ENCODE data around the gene COMMD1. TPM values are rescaled to one million over a fixed set of nuclear protein-coding genes. Genes with fewer than 3 reads are reported as not detected.

Gene COMMD1
- total and polyA plus RNA-seq, 2 experiments from 2014 or later, result 54.9 to 83.7 TPM

GRCh38 chr2:61928826-61929461, 23.5 kb downstream of the COMMD1 start:
- H3K27ac ChIP-seq (ENCODE audit: low read depth), result 0 out of 2 replicates have a peak overlapping the region, but pooled peaks have one; percentile 1
- peak; percentile 52 for DNase-seq (ENCODE audit: low spot score)
- TF ChIP-seq ZNF331 (CRISPR knock-in tag; IDR thresholded peaks at IDR 0.05; ENCODE audit: low read depth), result no peak
- no peak overlapping the region for H3K4me2 ChIP-seq
- peaks cover 11% of the 10 kb centered on the region; the same call in 1 of the 2 replicates for H3K4me1 ChIP-seq (ENCODE audit: insufficient read depth)
- ATAC-seq, result peak; percentile 22; the same call in 2 of the 3 replicates
- Mint-ChIP-seq H3K36me3 (ENCODE audit: low read depth) (peaks cover 24% of the 10 kb centered on the region), H3K27ac (no peak overlapping the region), H3K27me3 (ENCODE audit: insufficient read depth, low read depth, poor library complexity) (peaks cover 8% of the 10 kb centered on the region), H3K4me1 (peaks cover 27% of the 10 kb centered on the region), H3K4me3 (no peak overlapping the region), H3K9me3 (peaks cover 20% of the 10 kb centered on the region)
- no peak overlapping the region for H3K4me3 ChIP-seq
- H3K36me3 ChIP-seq (ENCODE audit: insufficient read depth), result no peaks in the 10 kb centered on the region
- H4K20me1 ChIP-seq (replicated peaks; ENCODE audit: insufficient read depth), result no peaks in the 10 kb centered on the region
- peaks cover under 1% of the 10 kb centered on the region; the same call in 1 of the 2 replicates for H3K9me2 ChIP-seq (ENCODE audit: insufficient read depth)
- H3K79me2 ChIP-seq (replicated peaks; ENCODE audit: insufficient read depth), result no peaks in the 10 kb centered on the region
- H3F3A ChIP-seq (replicated peaks; ENCODE audit: low read depth), result no peaks in the 10 kb centered on the region
- H2AFZ ChIP-seq, result no peak overlapping the region
- H3K27me3 ChIP-seq (ENCODE audit: insufficient read depth), result no peaks in the 10 kb centered on the region

- ATAC-seq, result no peak
Measured at GRCh38 chr2:61937098-61937497, 31.6 kb downstream of the COMMD1 start.

More at GRCh38 chr2:61937098-61937497, 31.6 kb downstream of the COMMD1 start:
- H3K4me3 Mint-ChIP-seq, result no peak overlapping the region
- H3K27me3 Mint-ChIP-seq (ENCODE audit: insufficient read depth, low read depth, poor library complexity), result peaks cover 3% of the 10 kb centered on the region
- Histone ChIP-seq H3K4me1 (ENCODE audit: insufficient read depth) (no peaks in the 10 kb centered on the region; the same call in 1 of the 2 replicates), H4K20me1 (replicated peaks; ENCODE audit: insufficient read depth) (no peaks in the 10 kb centered on the region), H3K9me2 (ENCODE audit: insufficient read depth) (no peaks in the 10 kb centered on the region), H2AFZ (no peak overlapping the region), H3K4me3 (no peak overlapping the region), H3K27me3 (ENCODE audit: insufficient read depth) (no peaks in the 10 kb centered on the region), H3K79me2 (replicated peaks; ENCODE audit: insufficient read depth) (no peaks in the 10 kb centered on the region), H3K4me2 (no peak overlapping the region), H3K27ac (ENCODE audit: low read depth) (no peak overlapping the region), H3F3A (replicated peaks; ENCODE audit: low read depth) (no peaks in the 10 kb centered on the region), H3K36me3 (ENCODE audit: insufficient read depth) (no peaks in the 10 kb centered on the region)
- H3K4me1 Mint-ChIP-seq, result peaks cover 9% of the 10 kb centered on the region; the same call in 2 of the 3 replicates
- peaks cover 10% of the 10 kb centered on the region for H3K36me3 Mint-ChIP-seq (ENCODE audit: low read depth)
- no peak overlapping the region for H3K27ac Mint-ChIP-seq
- TF ChIP-seq ZNF462 (CRISPR knock-in tag; IDR thresholded peaks at IDR 0.05), result no peak
- no peak for TF ChIP-seq JUNB (IDR thresholded peaks at IDR 0.05; ENCODE audit: unreplicated experiment)
- no peak for TF ChIP-seq STAT1 (IDR thresholded peaks at IDR 0.05; ENCODE audit: unreplicated experiment)
- TF ChIP-seq, protein P1, sequence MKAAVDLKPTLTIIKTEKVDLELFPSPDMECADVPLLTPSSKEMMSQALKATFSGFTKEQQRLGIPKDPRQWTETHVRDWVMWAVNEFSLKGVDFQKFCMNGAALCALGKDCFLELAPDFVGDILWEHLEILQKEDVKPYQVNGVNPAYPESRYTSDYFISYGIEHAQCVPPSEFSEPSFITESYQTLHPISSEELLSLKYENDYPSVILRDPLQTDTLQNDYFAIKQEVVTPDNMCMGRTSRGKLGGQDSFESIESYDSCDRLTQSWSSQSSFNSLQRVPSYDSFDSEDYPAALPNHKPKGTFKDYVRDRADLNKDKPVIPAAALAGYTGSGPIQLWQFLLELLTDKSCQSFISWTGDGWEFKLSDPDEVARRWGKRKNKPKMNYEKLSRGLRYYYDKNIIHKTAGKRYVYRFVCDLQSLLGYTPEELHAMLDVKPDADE (IDR thresholded peaks at IDR 0.05), result no peak
- TF ChIP-seq, protein P2, sequence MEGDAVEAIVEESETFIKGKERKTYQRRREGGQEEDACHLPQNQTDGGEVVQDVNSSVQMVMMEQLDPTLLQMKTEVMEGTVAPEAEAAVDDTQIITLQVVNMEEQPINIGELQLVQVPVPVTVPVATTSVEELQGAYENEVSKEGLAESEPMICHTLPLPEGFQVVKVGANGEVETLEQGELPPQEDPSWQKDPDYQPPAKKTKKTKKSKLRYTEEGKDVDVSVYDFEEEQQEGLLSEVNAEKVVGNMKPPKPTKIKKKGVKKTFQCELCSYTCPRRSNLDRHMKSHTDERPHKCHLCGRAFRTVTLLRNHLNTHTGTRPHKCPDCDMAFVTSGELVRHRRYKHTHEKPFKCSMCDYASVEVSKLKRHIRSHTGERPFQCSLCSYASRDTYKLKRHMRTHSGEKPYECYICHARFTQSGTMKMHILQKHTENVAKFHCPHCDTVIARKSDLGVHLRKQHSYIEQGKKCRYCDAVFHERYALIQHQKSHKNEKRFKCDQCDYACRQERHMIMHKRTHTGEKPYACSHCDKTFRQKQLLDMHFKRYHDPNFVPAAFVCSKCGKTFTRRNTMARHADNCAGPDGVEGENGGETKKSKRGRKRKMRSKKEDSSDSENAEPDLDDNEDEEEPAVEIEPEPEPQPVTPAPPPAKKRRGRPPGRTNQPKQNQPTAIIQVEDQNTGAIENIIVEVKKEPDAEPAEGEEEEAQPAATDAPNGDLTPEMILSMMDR (conservative IDR thresholded peaks at IDR 0.05; ENCODE audit: low read depth in 2 of 2), result no peak
- peaks cover 6% of the 10 kb centered on the region for H3K9me3 Mint-ChIP-seq
- no peak for DNase-seq (ENCODE audit: low spot score)

Data from GM23338 (cell line).